HEK293T (cell line): Measurements from ENCODE around the gene PCSK2.

ENCODE experiments used
- CTCF ChIA-PET: fragments of 350-600 bp; formaldehyde crosslinking; extraction: SDS; loops from one replicate; lab custom pipeline; 2021; ENCODE audit warnings: antibody characterized with exemption, inconsistent platforms; lab: Yijun Ruan, JAX
- POLR2A ChIA-PET: fragments of 350-600 bp; formaldehyde crosslinking; extraction: SDS; loops from one replicate; lab custom pipeline; 2020; ENCODE audit warnings: antibody characterized with exemption, inconsistent platforms; lab: Yijun Ruan, JAX
- DNase-seq: peaks from one replicate; pipeline ENCODE4 v3.0.0; 2012; ENCODE audit warnings: mixed read lengths; ENCODE audit errors: extremely low spot score
- ARNT ChIP-seq: fragments of 450-650 bp; IDR thresholded peaks from 2 replicates; pipeline ENCODE4 v1.6.1; 2017; ENCODE audit warnings: mild to moderate bottlenecking
- BHLHE40 ChIP-seq: fragments of 450-650 bp; IDR thresholded peaks from 2 replicates; pipeline ENCODE4 v1.6.1; 2016; ENCODE audit warnings: mild to moderate bottlenecking, moderate library complexity, borderline replicate concordance
- CTBP1 ChIP-seq: fragments of 450-650 bp; IDR thresholded peaks from 2 replicates; pipeline ENCODE4 v1.6.1; 2016; ENCODE audit warnings: borderline replicate concordance
- ELF4 ChIP-seq: fragments of 450-650 bp; IDR thresholded peaks from 2 replicates; pipeline ENCODE4 v1.6.1; 2017; ENCODE audit warnings: antibody characterized with exemption
- FOXA1 ChIP-seq: fragments of 450-650 bp; IDR thresholded peaks from 2 replicates; pipeline ENCODE4 v1.6.1; 2016; ENCODE audit warnings: mild to moderate bottlenecking
- FOXK2 ChIP-seq: fragments of 450-650 bp; IDR thresholded peaks from 2 replicates; pipeline ENCODE4 v1.6.1; 2016; ENCODE audit warnings: mild to moderate bottlenecking
- FOXM1 ChIP-seq: fragments of 450-650 bp; IDR thresholded peaks from 2 replicates; pipeline ENCODE4 v1.6.1; 2017; ENCODE audit warnings: mild to moderate bottlenecking, borderline replicate concordance
- HDGF ChIP-seq: fragments of 450-650 bp; IDR thresholded peaks from 2 replicates; pipeline ENCODE4 v1.6.1; 2017; ENCODE audit warnings: antibody characterized with exemption, borderline replicate concordance
- L3MBTL2 ChIP-seq: fragments of 450-650 bp; conservative IDR thresholded peaks from 2 replicates; pipeline ENCODE4 v1.6.1; 2016; ENCODE audit warnings: mild to moderate bottlenecking
- LEF1 ChIP-seq: fragments of 450-650 bp; IDR thresholded peaks from 2 replicates; pipeline ENCODE4 v1.6.1; 2017; ENCODE audit warnings: mild to moderate bottlenecking, borderline replicate concordance
- NFRKB ChIP-seq: fragments of 450-650 bp; IDR thresholded peaks from 2 replicates; pipeline ENCODE4 v1.6.1; 2016; ENCODE audit warnings: mild to moderate bottlenecking, moderate library complexity
- PKNOX1 ChIP-seq: fragments of 450-650 bp; IDR thresholded peaks from 2 replicates; pipeline ENCODE4 v1.6.1; 2016
- SP1 ChIP-seq: fragments of 450-650 bp; IDR thresholded peaks from 2 replicates; pipeline ENCODE4 v1.6.1; 2017
- SUZ12 ChIP-seq: fragments of 450-650 bp; IDR thresholded peaks from 2 replicates; pipeline ENCODE4 v1.6.1; 2016; ENCODE audit warnings: mild to moderate bottlenecking
- TARDBP ChIP-seq: fragments of 450-650 bp; IDR thresholded peaks from 2 replicates; pipeline ENCODE4 v1.6.1; 2016
- ZNF384 ChIP-seq: fragments of 450-650 bp; IDR thresholded peaks from 2 replicates; pipeline ENCODE4 v1.6.1; 2016

PCSK2 gene

GRCh38 chr20:17442588-17442987, 215.7 kb downstream of the PCSK2 start:
- ChIA-PET POLR2A (no interaction called here), CTCF (interaction anchor here (1.1 kb wide), 1 partner anchor 23 kb away, joined by 3 read pairs; no protein-coding TSS in a partner anchor)
- TF ChIP-seq SP1 (no peak), ZNF384 (no peak), ARNT (no peak), BHLHE40 (no peak), LEF1 (no peak), ELF4 (no peak), NFRKB (no peak), L3MBTL2 (no peak), PKNOX1 (no peak), HDGF (no peak), FOXM1 (no peak), SUZ12 (no peak), CTBP1 (no peak)
- peak; percentile 22 for DNase-seq

GRCh38 chr20:17443131-17443858, 216.5 kb downstream of the PCSK2 start:
- DNase-seq = no peak
- CTCF ChIA-PET = interaction anchor here (1.1 kb wide), 1 partner anchor 23 kb away, joined by 3 read pairs; no protein-coding TSS in a partner anchor
- no peak for TF ChIP-seq TARDBP
- POLR2A ChIA-PET = no interaction called here

- CTCF ChIA-PET = no interaction called here
- POLR2A ChIA-PET = no interaction called here
- TF ChIP-seq FOXM1 (no peak), PKNOX1 (no peak), TARDBP (no peak), HDGF (no peak), LEF1 (no peak), NFRKB (no peak), CTBP1 (no peak), ARNT (no peak), BHLHE40 (no peak), L3MBTL2 (no peak), ZNF384 (no peak), SP1 (no peak), ELF4 (no peak), SUZ12 (no peak), FOXA1 (no peak), FOXK2 (no peak)
- DNase-seq = no peak
Observed at GRCh38 chr20:17444091-17444490, 217.3 kb downstream of the PCSK2 start.

- no peak for DNase-seq
- ChIA-PET POLR2A (no interaction called here), CTCF (no interaction called here)
- TF ChIP-seq FOXK2 (no peak), FOXA1 (no peak), NFRKB (no peak), SP1 (no peak), BHLHE40 (no peak), FOXM1 (no peak)
Observed at GRCh38 chr20:17445543-17445942, 218.7 kb downstream of the PCSK2 start.

GRCh38 chr20:17446171-17446570, 219.3 kb downstream of the PCSK2 start:
- POLR2A ChIA-PET = no interaction called here
- CTCF ChIA-PET = no interaction called here
- no peak for DNase-seq
- no peak for TF ChIP-seq ARNT
- no peak for TF ChIP-seq TARDBP
- no peak for TF ChIP-seq L3MBTL2
- no peak for TF ChIP-seq BHLHE40
- TF ChIP-seq LEF1 = no peak

- ChIA-PET POLR2A (no interaction called here), CTCF (interaction anchor here (0.6 kb wide), 1 partner anchor 649 kb away, joined by 3 read pairs; no protein-coding TSS in a partner anchor)
- TF ChIP-seq FOXK2 = no peak
- TF ChIP-seq SUZ12 = no peak
- TF ChIP-seq ARNT = no peak
- no peak for TF ChIP-seq NFRKB
- no peak for TF ChIP-seq SP1
- no peak for TF ChIP-seq BHLHE40
- no peak for TF ChIP-seq LEF1
- TF ChIP-seq L3MBTL2 = no peak
- TF ChIP-seq HDGF = no peak
- no peak for TF ChIP-seq ZNF384
- no peak for TF ChIP-seq FOXA1
- no peak for TF ChIP-seq CTBP1
- TF ChIP-seq FOXM1 = no peak
- TF ChIP-seq PKNOX1 = no peak
- TF ChIP-seq ELF4 = no peak
- TF ChIP-seq TARDBP = no peak
- no peak for DNase-seq
Observed at GRCh38 chr20:17448071-17448470, 221.2 kb downstream of the PCSK2 start.
